Adrenal gland (tissue), 12 donors: ENCODE measurements around the gene PBRM1. TPM values are rescaled to one million over a fixed set of nuclear protein-coding genes. Genes with fewer than 3 reads are reported as not detected.

Source experiments
- DNase-seq, 7 donors: peaks; one replicate each; pipeline ENCODE4 v3.0.0-alpha.2; 2019 to 2020
- H3K27ac ChIP-seq, 5 donors: fragments of 200-600 bp; sonication (generic) in 4 of 5; 1 replicate in 3 of 5; 2 replicates in 2 of 5; pipeline versions ENCODE4 v1.5.1 to v1.8.0; 2016 to 2020; ENCODE audit warnings: mild to moderate bottlenecking in 1 of 5
- H3K27me3 ChIP-seq: fragments of 200-600 bp; 2 replicates; pipeline ENCODE4 v1.8.0; 2021
- H3K36me3 ChIP-seq, 2 donors: fragments of 200-600 bp; replicated peaks in 1 of 2; 1 replicate in 1 of 2; 2 replicates in 1 of 2; pipeline versions ENCODE4 v1.5.1 to v1.8.0; 2018 to 2022
- H3K4me1 ChIP-seq, 2 donors: fragments of 200-600 bp; replicated peaks in 1 of 2; 1 replicate in 1 of 2; 2 replicates in 1 of 2; pipeline versions ENCODE4 v1.5.1 to v1.8.0; 2018 to 2021
- H3K4me3 ChIP-seq, 4 donors: fragments of 200-600 bp; sonication (generic) in 3 of 4; one replicate each; pipeline ENCODE4 v1.5.1; 2016 to 2018
- H3K9me3 ChIP-seq, 3 donors: fragments of 200-600 bp; sonication (generic) in 1 of 3; replicated peaks in 1 of 3; 1 replicate in 2 of 3; 2 replicates in 1 of 3; pipeline versions ENCODE4 v1.5.1 to v1.8.0; 2016 to 2021
- POLR2A ChIP-seq, 2 donors: fragments of 450-650 bp; IDR thresholded peaks; one replicate each; pipeline ENCODE4 v1.6.1; 2017; ENCODE audit warnings: antibody characterized with exemption in 2 of 2, mild to moderate bottlenecking in 2 of 2, moderate library complexity in 1 of 2
- WGBS, 4 donors: extraction: QIAGEN DNeasy Blood & Tissue Kit in 2 of 4; methylation state at CpG; one replicate each; pipeline versions ENCODE4 v1.1.5 to v1.1.7; 2013 to 2017; 5-methylcytosine and 5-hydroxymethylcytosine counted together
- intact Hi-C, 2 donors: fragments of 100-400 bp; cut with DNase I; formaldehyde crosslinking; loops; one replicate each; pipeline versions ENCODE4 v1.14.1 to v1.15.0; 2022 to 2023
- polyA plus RNA-seq, 3 donors: library from polyadenylated mRNA; stranded (reverse); fragments of 200-250 nt in 2 of 3; fragments of 350-450 nt in 1 of 3; fragmentation: Illumina TruSeq in 1 of 3; extraction: RNeasy Lipid Tissue Mini Kit (QIAGEN cat#74804) in 1 of 3; gene quantifications; one replicate each; pipeline ENCODE4 v1.2.3, GENCODE V29; 2013 to 2014
- total RNA-seq, 9 donors: library from RNA; depleted of rRNA in 4 of 9; stranded (reverse); fragments of >200 nt in 4 of 9; fragments of 120-200 nt in 1 of 9; fragmentation: NEBNext Ultra II Directional in 1 of 9; extraction: Animal tissue kit (Norgen Biotek cat#: 25700) in 1 of 9; gene quantifications; one replicate each; pipeline versions ENCODE4 v1.1.0 to v1.2.4, GENCODE V29; 2013 to 2023
- TF ChIP-seq, protein P1 (sequence below), 6 experiments: fragments of 450-650 bp in 4 of 6; fragments of 200-600 bp in 2 of 6; sonication (generic) in 1 of 6; IDR thresholded peaks; 1 replicate in 5 of 6; 2 replicates in 1 of 6; pipeline versions ENCODE4 v1.5.1 to v1.8.0; 2016 to 2021; ENCODE audit warnings: antibody characterized with exemption in 6 of 6, mild to moderate bottlenecking in 2 of 6, moderate library complexity in 1 of 6
- donor health status: healthy with polysubstance abuse.
- donor health status: Bipolar disorder and iron deficiency.
- donor health status: DM: yes; HTN: yes; CAD: no.
- donor health status: DM: no; HTN: no; CAD: no.
- donor health status: DM: no; HTN: no; CAD: no.
- donor health status: DM: yes; HTN: yes; CAD: no.

Gene PBRM1
- total and polyA plus RNA-seq, 12 donors, result 4.2 to 108 (median 47.5) TPM

DNA sequence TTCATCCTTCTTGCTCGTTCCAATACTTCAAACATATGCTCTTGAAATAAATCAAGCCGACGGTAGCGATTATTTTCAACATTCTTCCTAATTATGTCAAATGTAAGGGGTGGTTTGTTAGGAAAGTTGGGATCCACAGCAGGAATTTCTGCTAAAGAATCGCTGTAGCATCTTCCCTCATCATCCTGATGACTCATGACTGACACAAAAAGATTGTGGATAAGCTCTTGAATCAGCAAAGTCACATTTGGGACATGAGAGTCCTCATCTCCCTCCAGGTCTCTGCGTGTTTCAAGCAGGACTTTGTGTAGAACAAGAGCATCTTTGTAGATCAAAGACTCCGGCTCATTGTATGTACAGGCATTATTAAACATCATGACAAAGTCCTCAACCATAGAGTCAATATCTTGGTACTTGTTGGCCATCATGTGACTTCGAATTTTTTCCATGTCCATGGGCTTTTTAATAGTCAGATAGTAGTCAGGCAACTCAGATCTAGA is 76.3 kb downstream of the PBRM1 start:
- H3K27ac ChIP-seq, result no peak overlapping the region
- TF ChIP-seq, protein P1, sequence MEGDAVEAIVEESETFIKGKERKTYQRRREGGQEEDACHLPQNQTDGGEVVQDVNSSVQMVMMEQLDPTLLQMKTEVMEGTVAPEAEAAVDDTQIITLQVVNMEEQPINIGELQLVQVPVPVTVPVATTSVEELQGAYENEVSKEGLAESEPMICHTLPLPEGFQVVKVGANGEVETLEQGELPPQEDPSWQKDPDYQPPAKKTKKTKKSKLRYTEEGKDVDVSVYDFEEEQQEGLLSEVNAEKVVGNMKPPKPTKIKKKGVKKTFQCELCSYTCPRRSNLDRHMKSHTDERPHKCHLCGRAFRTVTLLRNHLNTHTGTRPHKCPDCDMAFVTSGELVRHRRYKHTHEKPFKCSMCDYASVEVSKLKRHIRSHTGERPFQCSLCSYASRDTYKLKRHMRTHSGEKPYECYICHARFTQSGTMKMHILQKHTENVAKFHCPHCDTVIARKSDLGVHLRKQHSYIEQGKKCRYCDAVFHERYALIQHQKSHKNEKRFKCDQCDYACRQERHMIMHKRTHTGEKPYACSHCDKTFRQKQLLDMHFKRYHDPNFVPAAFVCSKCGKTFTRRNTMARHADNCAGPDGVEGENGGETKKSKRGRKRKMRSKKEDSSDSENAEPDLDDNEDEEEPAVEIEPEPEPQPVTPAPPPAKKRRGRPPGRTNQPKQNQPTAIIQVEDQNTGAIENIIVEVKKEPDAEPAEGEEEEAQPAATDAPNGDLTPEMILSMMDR (IDR thresholded peaks at IDR 0.05), result no peak
- TF ChIP-seq POLR2A (IDR thresholded peaks at IDR 0.05), result no peak
- peaks cover 0 to 35% of the 10 kb centered on the region in 2 donors for H3K36me3 ChIP-seq
- no peak overlapping the region for H3K4me3 ChIP-seq
- intact Hi-C loops, result no loop called here
- H3K9me3 ChIP-seq, result no peaks in the 10 kb centered on the region
- WGBS, 4 donors, result 94 to 97% (median 95%) methylated on average over 8 of the region's 8 CpGs
- no peaks in the 10 kb centered on the region for H3K27me3 ChIP-seq
- H3K4me1 ChIP-seq, result peaks cover 0 to 8% of the 10 kb centered on the region in 2 donors
- DNase-seq, result no peak

DNA sequence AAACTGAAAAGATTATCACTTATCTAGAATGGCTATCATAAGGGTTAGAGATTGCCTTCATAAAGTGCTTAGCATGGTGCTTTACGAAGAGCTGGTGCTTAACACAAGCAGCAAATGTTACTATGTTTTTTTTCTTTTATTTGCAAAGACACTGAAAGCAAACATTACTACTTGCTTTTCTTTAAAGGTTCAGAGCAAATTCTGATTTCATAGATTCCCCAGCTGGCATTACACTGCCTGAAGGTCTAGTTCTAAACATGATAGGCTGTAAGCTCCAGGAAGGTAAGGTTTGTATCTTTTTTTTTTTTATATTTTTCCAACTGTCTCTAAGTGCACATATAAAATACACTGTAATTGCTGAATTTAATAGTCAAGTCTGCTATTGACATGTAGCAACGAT is 77.4 kb downstream of the PBRM1 start:
- Histone ChIP-seq H3K27ac (no peak overlapping the region), H3K4me3 (no peak overlapping the region), H3K9me3 (no peaks in the 10 kb centered on the region), H3K27me3 (no peaks in the 10 kb centered on the region), H3K36me3 (peaks cover 0 to 32% of the 10 kb centered on the region in 2 donors), H3K4me1 (peaks cover 0 to 8% of the 10 kb centered on the region in 2 donors)
- TF ChIP-seq, protein P1 (IDR thresholded peaks at IDR 0.05), result no peak
- TF ChIP-seq POLR2A (IDR thresholded peaks at IDR 0.05), result no peak
- 90 to 98% (median 94%) methylated on average over 2 of the region's 2 CpGs for WGBS, 4 donors
- intact Hi-C loops, result no loop called here
- DNase-seq, result no peak

DNA sequence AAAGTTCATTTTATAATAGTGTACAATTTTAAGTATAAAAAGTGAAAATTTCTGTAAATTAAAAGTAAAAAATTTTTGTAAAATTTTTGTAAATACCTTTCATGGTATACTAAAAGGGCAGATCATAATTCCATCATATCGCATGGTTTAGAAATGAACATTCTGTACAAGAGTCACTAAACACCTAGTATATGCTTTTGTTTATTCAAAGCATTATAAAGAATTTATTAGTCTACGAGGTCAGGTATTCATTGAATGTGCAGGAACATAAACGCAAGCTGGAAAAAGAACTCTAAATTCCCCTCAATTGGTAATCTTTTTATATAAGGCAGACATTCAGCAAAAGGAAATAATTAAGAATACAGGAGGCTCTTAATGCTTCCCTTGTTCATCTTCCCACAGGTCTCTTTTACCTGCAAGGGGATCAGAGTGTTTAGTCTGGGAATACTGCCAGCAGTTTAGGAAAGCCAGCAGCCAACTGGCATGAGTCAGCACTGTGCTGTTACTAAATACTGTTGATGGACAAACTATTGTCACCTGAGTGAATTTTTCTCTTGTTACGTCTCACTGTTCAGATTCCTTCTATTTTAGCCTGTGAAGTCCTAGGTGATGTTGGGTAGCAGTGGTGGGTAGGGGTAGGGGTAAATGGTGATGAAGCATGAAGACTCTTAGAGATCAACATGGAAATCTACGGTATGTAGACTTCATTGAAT is 79.2 kb downstream of the PBRM1 start:
- no peaks in the 10 kb centered on the region for H3K27me3 ChIP-seq
- H3K9me3 ChIP-seq, result no peaks in the 10 kb centered on the region
- WGBS, 4 donors, result 76 to 85% (median 81%) methylated on average over 5 of the region's 5 CpGs
- DNase-seq, result peak; percentile 32 to 71 (median 47)
- intact Hi-C loops, result no loop called here
- H3K4me1 ChIP-seq, result peaks cover 0 to 8% of the 10 kb centered on the region in 2 donors
- TF ChIP-seq POLR2A (IDR thresholded peaks at IDR 0.05), result no peak
- TF ChIP-seq, protein P1 (IDR thresholded peaks at IDR 0.05), result no peak
- H3K4me3 ChIP-seq, result no peak overlapping the region
- H3K36me3 ChIP-seq, result peaks cover 0 to 45% of the 10 kb centered on the region in 2 donors
- H3K27ac ChIP-seq, result peak overlapping the region in 2 of 5 donors; percentile 32 to 39

DNA sequence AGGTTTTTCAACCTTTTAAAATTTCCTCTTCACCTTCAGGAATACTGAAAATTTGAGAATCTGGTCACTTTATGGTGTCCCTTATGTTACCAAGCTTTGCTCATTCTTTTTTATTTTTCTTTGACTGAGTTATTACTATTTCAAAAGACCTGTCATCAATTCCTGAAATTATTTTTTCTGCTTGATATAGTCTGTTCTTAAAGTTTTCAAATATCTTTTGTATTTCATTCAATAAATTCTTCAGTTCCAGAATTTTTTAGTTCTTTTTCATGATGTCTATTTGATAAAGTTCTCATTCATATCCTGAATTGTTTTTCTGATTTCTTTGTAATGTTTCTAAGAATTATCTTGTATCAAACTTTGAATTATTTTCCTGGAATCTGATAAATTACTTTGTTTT is 85.5 kb downstream of the PBRM1 start:
- H3K27ac ChIP-seq, result no peak overlapping the region
- TF ChIP-seq POLR2A (IDR thresholded peaks at IDR 0.05), result no peak
- TF ChIP-seq, protein P1 (IDR thresholded peaks at IDR 0.05), result no peak
- DNase-seq, result no peak
- H3K4me3 ChIP-seq, result no peak overlapping the region
- H3K36me3 ChIP-seq, result peaks cover 0 to 21% of the 10 kb centered on the region in 2 donors
- H3K27me3 ChIP-seq, result no peaks in the 10 kb centered on the region
- intact Hi-C loops, result no loop called here
- peaks cover 0 to 12% (median 0%) of the 10 kb centered on the region in 3 donors for H3K9me3 ChIP-seq
- H3K4me1 ChIP-seq, result no peaks in the 10 kb centered on the region
